Stimulated activated CD4-positive, alpha-beta T cell treated with anti-CD3 and anti-CD28 coated beads, Interleukin-1b, Interleukin-23, amount 100 ng/mL, for 1 hour (primary cell): ENCODE results near the gene ZNF846.
"Not testable (repeated sequence)": the region's sequence is repeated elsewhere in the genome, so short reads cannot be mapped to it uniquely, and the experiment has no call there.

Source experiments
- DNase-seq, 2 donors: peaks; one replicate each; pipeline ENCODE4 v3.0.0-alpha.2; 2020; ENCODE audit warnings: low read depth in 2 of 2

ZNF846 gene

GRCh38 chr19:9768175-9769112, at the start of gene ZNF846:
Gene ZNF846, minus strand, starts transcription at chr19:9768738. Its CDS starts 3,788 bp downstream, at chr19:9764950.
- peak; percentile 74 to 77 for DNase-seq

GRCh38 chr19:9818175-9818733, 49.7 kb upstream of the ZNF846 start:
- DNase-seq = no peak

GRCh38 chr19:9811139-9811538, 42.6 kb upstream of the ZNF846 start:
- no peak for DNase-seq

GRCh38 chr19:9808855-9809824, 40.6 kb upstream of the ZNF846 start:
- DNase-seq = no peak

- DNase-seq = no peak
These were observed 38.3 kb upstream of the ZNF846 start for GRCh38 chr19:9806803-9807202.

GRCh38 chr19:9801976-9802375, 33.4 kb upstream of the ZNF846 start:
- no peak for DNase-seq

- no peak for DNase-seq
These were observed 30.6 kb upstream of the ZNF846 start for GRCh38 chr19:9799162-9799561.

GRCh38 chr19:9797871-9798270, 29.3 kb upstream of the ZNF846 start:
- no peak for DNase-seq

GRCh38 chr19:9796113-9796773, 27.7 kb upstream of the ZNF846 start:
- peak; percentile 65 to 73 for DNase-seq

- peak in 1 of 2 donors; percentile 28 for DNase-seq
These were observed 24.6 kb upstream of the ZNF846 start for GRCh38 chr19:9793071-9793591.

- peak; percentile 87 to 91 for DNase-seq
These were observed 23.9 kb upstream of the ZNF846 start for GRCh38 chr19:9792206-9793070.

GRCh38 chr19:9791552-9792205, 23.1 kb upstream of the ZNF846 start:
- peak; percentile 93 to 94 for DNase-seq

- DNase-seq = not testable (repeated sequence)
These were observed 22.5 kb upstream of the ZNF846 start for GRCh38 chr19:9791073-9791367.

- DNase-seq = not testable (repeated sequence)
These were observed 21.0 kb upstream of the ZNF846 start for GRCh38 chr19:9789579-9789978.

- DNase-seq = no peak
These were observed 20.5 kb upstream of the ZNF846 start for GRCh38 chr19:9789066-9789465.

- DNase-seq = not testable (repeated sequence)
These were observed 20.1 kb upstream of the ZNF846 start for GRCh38 chr19:9788604-9789003.

GRCh38 chr19:9786819-9787218, 18.3 kb upstream of the ZNF846 start:
- DNase-seq = no peak

- no peak for DNase-seq
These were observed 17.8 kb upstream of the ZNF846 start for GRCh38 chr19:9786342-9786741.
